ENCODE measurements around the gene GRID1. TPM values are rescaled to one million over a fixed set of nuclear protein-coding genes. Genes with fewer than 3 reads are reported as not detected.

Gene GRID1
- total RNA-seq, 1 experiment from 2014 or later, result 5.6 TPM

- H3K27ac ChIP-seq (ENCODE audit: low read depth, low read length), result peak overlapping the region; percentile 81
- peak; percentile 16 for ATAC-seq
- CTCF ChIA-PET, result no interaction called here
- peak overlapping the region; percentile 38 for H3K9ac ChIP-seq (ENCODE audit: low read length)
- H3K4me3 ChIP-seq (replicated peaks in 1 of 2; ENCODE audit: low read depth in 1 of 2, low read length in 2 of 2), result peak overlapping the region in 1 of 2 experiments; percentile 20; a peak in 2 of 4 replicates
- intact Hi-C loops (cut with micrococcal nuclease), result no loop called here
- H3K4me2 ChIP-seq (ENCODE audit: low read length), result peak overlapping the region; percentile 68
- no peak for TF ChIP-seq CTCF (IDR thresholded peaks at IDR 0.05 in 2 of 3, conservative IDR thresholded peaks at IDR 0.05 in 1 of 3; ENCODE audit: borderline replicate concordance in 1 of 3, insufficient read depth in 1 of 3, low read depth in 2 of 3, low read length in 2 of 3)
- TF ChIP-seq SP1 (IDR thresholded peaks at IDR 0.05; ENCODE audit: low read depth), result no peak
- no peak for TF ChIP-seq REST (IDR thresholded peaks at IDR 0.05; ENCODE audit: low read depth)
- no peak for TF ChIP-seq SRF (IDR thresholded peaks at IDR 0.05; ENCODE audit: low read depth)
- no peak for TF ChIP-seq YY1 (IDR thresholded peaks at IDR 0.05; ENCODE audit: extremely low read depth, insufficient replicate concordance, low read depth, low read length)
- TF ChIP-seq TCF7L2 (IDR thresholded peaks at IDR 0.05; ENCODE audit: borderline replicate concordance, extremely low read depth, insufficient read depth, insufficient read length), result no peak
- RAD21 ChIA-PET (ENCODE audit: low non-redundant PET in 1 of 2, low total read pairs in 2 of 2, uncharacterized antibody in 2 of 2, unreplicated experiment in 2 of 2), result no interaction called here
- H3K9me3 ChIP-seq (ENCODE audit: control insufficient read depth in 1 of 2, insufficient read depth in 1 of 2, low read depth in 1 of 2, low read length in 2 of 2), result no peaks in the 10 kb centered on the region
- peaks cover 44 to 54% of the 10 kb centered on the region in 2 experiments for H3K4me1 ChIP-seq (ENCODE audit: control insufficient read depth in 1 of 2, insufficient read depth in 2 of 2, low read length in 2 of 2)
- no TSS peak for BruUV-seq (replicated peaks)
- no peak for DNase-seq (ENCODE audit: low read depth, low spot score)
- no peaks in the 10 kb centered on the region for H4K20me1 ChIP-seq (ENCODE audit: insufficient read depth)
- H2AFZ ChIP-seq (ENCODE audit: low read depth, low read length, poor library complexity, severe bottlenecking), result no peak overlapping the region
- H3K27me3 ChIP-seq (ENCODE audit: insufficient read depth, low read length), result no peaks in the 10 kb centered on the region
- no peaks in the 10 kb centered on the region for H3K36me3 ChIP-seq (ENCODE audit: control insufficient read depth in 1 of 2, insufficient read depth in 2 of 2, low read length in 2 of 2)
- H3K79me2 ChIP-seq (ENCODE audit: insufficient read depth, low read length), result no peaks in the 10 kb centered on the region
- POLR2A ChIA-PET, result no interaction called here
- no peaks in the 10 kb centered on the region for H3K9me2 ChIP-seq (ENCODE audit: insufficient read depth)
These were observed 723.3 kb downstream of the GRID1 start for GRCh38 chr10:85643171-85643844.

Measured in HCT116 (cell line).